ENCODE data around the gene ASXL1.
"Not testable (repeated sequence)": the region's sequence is repeated elsewhere in the genome, so short reads cannot be mapped to it uniquely, and the experiment has no call there.

The ASXL1 gene

DNA sequence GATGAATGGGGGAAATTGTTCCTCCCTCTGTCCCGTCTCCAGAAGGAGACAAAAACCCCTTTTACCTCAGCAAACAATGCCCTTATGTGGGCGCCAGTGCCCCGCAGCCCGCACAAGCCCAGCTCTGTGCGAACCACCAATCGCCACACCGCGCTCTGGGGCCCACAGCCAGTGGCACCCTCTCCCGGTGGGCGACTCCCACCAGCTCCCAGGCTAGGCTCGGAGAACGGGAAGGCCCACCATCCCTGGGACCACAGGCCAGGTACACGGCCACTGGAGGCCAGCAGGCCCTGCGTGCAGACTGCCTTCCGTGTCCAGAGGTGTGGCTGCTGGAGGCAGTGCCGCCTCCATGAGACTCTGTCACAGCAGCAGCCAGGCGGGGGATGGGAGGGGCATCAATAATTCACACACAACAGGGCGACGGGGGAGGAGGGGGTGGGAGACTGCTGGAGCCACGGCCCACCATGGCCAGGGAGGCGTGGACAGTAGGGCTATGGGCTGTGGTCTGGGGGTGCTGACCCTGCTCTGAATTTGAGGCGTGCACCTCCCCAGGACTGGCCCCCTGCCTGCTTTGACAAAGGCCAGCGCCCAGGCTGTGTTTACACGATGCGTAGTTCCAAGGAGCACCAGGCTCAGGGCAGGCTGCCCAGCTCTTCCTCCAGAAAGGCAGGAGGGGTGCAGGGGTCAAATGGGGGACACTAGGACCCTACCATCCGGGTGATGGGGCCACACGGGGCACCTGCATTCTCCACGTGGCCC, 105.7 kb downstream of the ASXL1 start:
- TF ChIP-seq, protein P1, sequence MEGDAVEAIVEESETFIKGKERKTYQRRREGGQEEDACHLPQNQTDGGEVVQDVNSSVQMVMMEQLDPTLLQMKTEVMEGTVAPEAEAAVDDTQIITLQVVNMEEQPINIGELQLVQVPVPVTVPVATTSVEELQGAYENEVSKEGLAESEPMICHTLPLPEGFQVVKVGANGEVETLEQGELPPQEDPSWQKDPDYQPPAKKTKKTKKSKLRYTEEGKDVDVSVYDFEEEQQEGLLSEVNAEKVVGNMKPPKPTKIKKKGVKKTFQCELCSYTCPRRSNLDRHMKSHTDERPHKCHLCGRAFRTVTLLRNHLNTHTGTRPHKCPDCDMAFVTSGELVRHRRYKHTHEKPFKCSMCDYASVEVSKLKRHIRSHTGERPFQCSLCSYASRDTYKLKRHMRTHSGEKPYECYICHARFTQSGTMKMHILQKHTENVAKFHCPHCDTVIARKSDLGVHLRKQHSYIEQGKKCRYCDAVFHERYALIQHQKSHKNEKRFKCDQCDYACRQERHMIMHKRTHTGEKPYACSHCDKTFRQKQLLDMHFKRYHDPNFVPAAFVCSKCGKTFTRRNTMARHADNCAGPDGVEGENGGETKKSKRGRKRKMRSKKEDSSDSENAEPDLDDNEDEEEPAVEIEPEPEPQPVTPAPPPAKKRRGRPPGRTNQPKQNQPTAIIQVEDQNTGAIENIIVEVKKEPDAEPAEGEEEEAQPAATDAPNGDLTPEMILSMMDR (IDR thresholded peaks at IDR 0.05), result no peak
- DNase-seq (ENCODE audit: low spot score), result no peak
- Histone ChIP-seq H3K27ac (peak overlapping the region in 1 of 2 donors; percentile 41), H3K4me3 (no peak overlapping the region)

GRCh38 chr20:32464401-32465091, 106.4 kb downstream of the ASXL1 start:
- TF ChIP-seq, protein P1 (IDR thresholded peaks at IDR 0.05), result no peak
- Histone ChIP-seq H3K4me3 (no peak overlapping the region), H3K27ac (peak overlapping the region in 1 of 2 donors; percentile 62)
- DNase-seq (ENCODE audit: low spot score), result no peak

DNA sequence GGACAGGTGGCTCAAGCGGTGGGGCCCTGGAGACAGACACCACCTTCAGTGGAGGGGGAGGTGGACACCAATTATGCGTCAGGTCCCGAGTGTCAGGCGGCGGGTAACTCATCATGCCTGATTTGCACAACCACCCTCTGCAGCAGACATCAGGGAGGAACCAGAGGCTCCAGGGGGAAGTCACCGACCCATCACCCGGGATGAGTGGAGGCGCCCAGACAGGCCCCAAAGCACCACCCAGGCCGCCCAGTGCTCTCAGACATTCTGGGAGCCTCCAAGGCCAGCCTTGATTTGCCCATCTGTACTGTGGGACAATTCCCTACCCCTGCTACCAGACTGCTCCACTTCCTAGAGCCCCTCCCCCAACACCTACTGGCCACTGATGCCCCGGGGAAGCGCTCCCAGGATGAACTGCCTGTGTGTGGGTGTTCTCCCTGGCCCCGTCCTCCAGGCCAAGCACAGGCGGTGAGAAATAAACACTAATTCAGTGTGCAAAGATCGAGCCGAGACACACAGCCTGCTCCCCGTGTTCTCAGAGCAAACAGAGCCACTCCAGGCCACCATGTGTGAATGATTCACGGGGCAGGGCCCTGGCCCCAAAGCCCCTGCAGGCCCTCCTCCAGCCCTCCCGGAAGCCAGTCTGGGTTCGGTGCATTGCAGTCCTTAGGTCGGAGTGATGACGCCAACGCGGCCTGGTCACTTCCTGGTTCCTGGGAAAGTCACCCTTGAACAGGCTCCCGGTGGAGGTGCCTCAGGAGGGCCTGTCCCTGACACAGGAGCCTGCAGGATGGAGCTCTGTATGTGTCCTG, 107.2 kb downstream of the ASXL1 start:
- no peak overlapping the region for H3K4me3 ChIP-seq
- no peak for DNase-seq (ENCODE audit: low spot score)
- peak overlapping the region in 1 of 2 donors; percentile 62 for H3K27ac ChIP-seq
- TF ChIP-seq, protein P1 (IDR thresholded peaks at IDR 0.05), result no peak

GRCh38 chr20:32465901-32466675, 108.0 kb downstream of the ASXL1 start:
- not testable (repeated sequence) for H3K4me3 ChIP-seq; DNase-seq (ENCODE audit: low spot score)
- H3K27ac ChIP-seq, result peak overlapping the region in 1 of 2 donors; percentile 61

DNA sequence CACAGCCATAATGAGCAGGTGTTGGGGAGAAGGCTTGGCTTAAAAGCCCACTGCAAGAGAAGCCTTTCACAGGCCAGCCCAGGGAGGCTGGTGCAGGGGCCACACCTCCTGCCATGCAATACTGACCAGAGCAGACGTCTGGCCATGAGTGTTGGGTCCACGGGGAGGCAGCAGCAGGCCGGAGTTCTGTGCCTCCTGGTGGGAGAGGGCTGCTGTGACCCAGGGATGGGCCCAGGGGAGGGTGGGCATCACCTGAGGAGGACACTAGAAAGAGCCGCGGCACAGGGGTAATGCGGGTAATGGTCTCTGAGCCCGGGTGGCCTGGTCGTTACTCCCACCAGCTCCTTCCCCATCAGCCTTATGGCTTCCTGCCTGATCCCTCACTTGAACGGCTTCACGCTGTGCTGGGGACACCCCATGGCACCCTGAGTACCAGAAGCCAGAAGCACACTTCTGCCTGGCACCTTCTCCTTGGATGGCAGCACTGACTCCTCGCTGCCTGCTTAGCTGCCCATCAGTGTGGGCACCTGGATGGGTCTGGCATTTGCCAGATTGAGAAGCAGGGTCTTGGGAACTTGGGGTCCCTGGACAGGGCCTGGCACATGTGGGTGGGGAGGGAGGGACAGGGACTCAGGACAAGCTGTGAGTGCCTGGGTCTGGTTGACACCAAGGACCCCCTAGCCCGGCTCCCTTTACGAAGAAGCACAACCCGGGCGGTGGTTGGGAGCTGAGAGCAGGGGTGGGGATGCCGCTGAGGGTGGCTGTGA, 108.8 kb downstream of the ASXL1 start:
- Histone ChIP-seq H3K27ac (peak overlapping the region in 1 of 2 donors; percentile 61), H3K4me3 (no peak overlapping the region)
- no peak for DNase-seq (ENCODE audit: low spot score)
- TF ChIP-seq, protein P1 (IDR thresholded peaks at IDR 0.05), result no peak

- Histone ChIP-seq H3K4me3 (no peak overlapping the region), H3K27ac (peak overlapping the region in 1 of 2 donors; percentile 61)
- DNase-seq (ENCODE audit: low spot score), result no peak
- TF ChIP-seq, protein P1 (IDR thresholded peaks at IDR 0.05), result no peak
These were observed 109.6 kb downstream of the ASXL1 start for GRCh38 chr20:32467506-32468312.

Measured in coronary artery (tissue), 2 donors.